Skeletal muscle cell (primary cell): ENCODE results near the gene ANO2.

Source experiments
- DNase-seq: peaks from one replicate; pipeline ENCODE4 v3.0.0-alpha.2; 2010; ENCODE audit warnings: low read depth
- H3K4me3 ChIP-seq: 2 replicates; pipeline ENCODE4 v1.5.1; 2011; ENCODE audit warnings: low read depth, mild to moderate bottlenecking, control low read depth, low read length, moderate library complexity

The ANO2 gene

GRCh38 chr12:5921966-5922899 is 22.8 kb downstream of the ANO2 start:
- no peak overlapping the region for H3K4me3 ChIP-seq

GRCh38 chr12:5921027-5921909 is 23.8 kb downstream of the ANO2 start:
- no peak for DNase-seq
- no peak overlapping the region for H3K4me3 ChIP-seq

More at GRCh38 chr12:5921966-5922899, 22.8 kb downstream of the ANO2 start:
- DNase-seq: no peak

- DNase-seq: no peak
- no peak overlapping the region for H3K4me3 ChIP-seq
Observed at GRCh38 chr12:5916785-5917290, 28.2 kb downstream of the ANO2 start.

- no peak for DNase-seq
- H3K4me3 ChIP-seq: no peak overlapping the region
Observed at GRCh38 chr12:5915511-5915910, 29.5 kb downstream of the ANO2 start.

GRCh38 chr12:5914387-5915149 is 30.5 kb downstream of the ANO2 start:
- no peak overlapping the region for H3K4me3 ChIP-seq
- no peak for DNase-seq

- no peak overlapping the region for H3K4me3 ChIP-seq
- no peak for DNase-seq
Observed at GRCh38 chr12:5913387-5913786, 31.7 kb downstream of the ANO2 start.

GRCh38 chr12:5912437-5913334 is 32.4 kb downstream of the ANO2 start:
- no peak for DNase-seq
- H3K4me3 ChIP-seq: no peak overlapping the region

GRCh38 chr12:5912011-5912410 is 33.0 kb downstream of the ANO2 start:
- no peak for DNase-seq
- no peak overlapping the region for H3K4me3 ChIP-seq

- H3K4me3 ChIP-seq: no peak overlapping the region
- DNase-seq: no peak
Observed at GRCh38 chr12:5910790-5911548, 34.1 kb downstream of the ANO2 start.

GRCh38 chr12:5909560-5909959 is 35.5 kb downstream of the ANO2 start:
- no peak for DNase-seq
- no peak overlapping the region for H3K4me3 ChIP-seq

- no peak overlapping the region for H3K4me3 ChIP-seq
- no peak for DNase-seq
Observed at GRCh38 chr12:5908251-5908650, 36.8 kb downstream of the ANO2 start.

- no peak for DNase-seq
Observed at GRCh38 chr12:5907807-5908206, 37.3 kb downstream of the ANO2 start.

GRCh38 chr12:5905757-5906156 is 39.3 kb downstream of the ANO2 start:
- no peak overlapping the region for H3K4me3 ChIP-seq
- no peak for DNase-seq

More at GRCh38 chr12:5907807-5908206, 37.3 kb downstream of the ANO2 start:
- H3K4me3 ChIP-seq: no peak overlapping the region

GRCh38 chr12:5904969-5905368 is 40.1 kb downstream of the ANO2 start:
- H3K4me3 ChIP-seq: no peak overlapping the region
- DNase-seq: no peak

GRCh38 chr12:5904441-5904840 is 40.6 kb downstream of the ANO2 start:
- H3K4me3 ChIP-seq: no peak overlapping the region
- DNase-seq: no peak

- H3K4me3 ChIP-seq: no peak overlapping the region
- DNase-seq: no peak
Observed at GRCh38 chr12:5902736-5903135, 42.3 kb downstream of the ANO2 start.

GRCh38 chr12:5901416-5901815 is 43.6 kb downstream of the ANO2 start:
- no peak overlapping the region for H3K4me3 ChIP-seq
- DNase-seq: no peak
